Stromal cell of bone marrow (primary cell): ENCODE measurements around the gene ADSS1.

ENCODE experiments used
- DNase-seq: peaks from one replicate; pipeline ENCODE4 v3.0.0-alpha.2; 2012; ENCODE audit warnings: low read depth

Gene ADSS1

GRCh38 chr14:104723651-104724406 is at the start of gene ADSS1:
Gene ADSS1, plus strand, starts transcription at chr14:104724229. Its CDS starts 42 bp downstream, at chr14:104724271.
- no peak for DNase-seq

- DNase-seq: no peak
Observed at GRCh38 chr14:104675447-104675846, 48.6 kb upstream of the ADSS1 start.

DNA sequence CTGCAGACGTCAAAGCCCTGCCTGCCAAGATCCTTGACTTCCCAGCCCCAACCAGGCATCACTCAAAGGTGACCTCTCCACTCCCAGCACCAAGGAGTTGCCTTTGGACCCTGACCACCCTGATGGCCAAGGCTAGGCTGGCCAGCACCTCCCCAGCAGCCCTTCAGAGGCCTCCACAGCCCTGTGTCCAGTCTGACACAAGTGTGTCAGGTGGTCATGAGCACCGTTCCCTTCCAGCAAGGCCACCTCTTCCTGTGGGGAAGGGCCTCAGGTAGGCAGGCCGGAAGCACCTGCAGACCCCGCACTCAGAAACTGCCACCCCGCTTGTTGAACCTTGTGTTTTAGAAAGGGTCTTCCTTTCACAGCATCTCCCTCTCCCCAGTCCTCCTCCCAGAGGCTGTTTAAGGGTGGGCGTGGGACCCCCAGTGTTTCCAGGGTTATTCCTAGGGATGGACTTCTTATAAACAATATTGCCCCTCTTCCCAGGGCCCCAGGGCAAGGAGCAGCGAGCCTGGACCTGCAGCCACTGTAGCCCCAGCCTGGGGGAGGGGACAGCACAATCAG is 47.8 kb upstream of the ADSS1 start:
- no peak for DNase-seq

GRCh38 chr14:104676694-104677511 is 47.1 kb upstream of the ADSS1 start:
- DNase-seq: no peak

- peak; percentile 56 for DNase-seq
Observed at GRCh38 chr14:104677512-104678332, 46.3 kb upstream of the ADSS1 start.

- DNase-seq: no peak
Observed at GRCh38 chr14:104678346-104678745, 45.7 kb upstream of the ADSS1 start.

GRCh38 chr14:104678901-104679705 is 44.9 kb upstream of the ADSS1 start:
- DNase-seq: no peak

DNA sequence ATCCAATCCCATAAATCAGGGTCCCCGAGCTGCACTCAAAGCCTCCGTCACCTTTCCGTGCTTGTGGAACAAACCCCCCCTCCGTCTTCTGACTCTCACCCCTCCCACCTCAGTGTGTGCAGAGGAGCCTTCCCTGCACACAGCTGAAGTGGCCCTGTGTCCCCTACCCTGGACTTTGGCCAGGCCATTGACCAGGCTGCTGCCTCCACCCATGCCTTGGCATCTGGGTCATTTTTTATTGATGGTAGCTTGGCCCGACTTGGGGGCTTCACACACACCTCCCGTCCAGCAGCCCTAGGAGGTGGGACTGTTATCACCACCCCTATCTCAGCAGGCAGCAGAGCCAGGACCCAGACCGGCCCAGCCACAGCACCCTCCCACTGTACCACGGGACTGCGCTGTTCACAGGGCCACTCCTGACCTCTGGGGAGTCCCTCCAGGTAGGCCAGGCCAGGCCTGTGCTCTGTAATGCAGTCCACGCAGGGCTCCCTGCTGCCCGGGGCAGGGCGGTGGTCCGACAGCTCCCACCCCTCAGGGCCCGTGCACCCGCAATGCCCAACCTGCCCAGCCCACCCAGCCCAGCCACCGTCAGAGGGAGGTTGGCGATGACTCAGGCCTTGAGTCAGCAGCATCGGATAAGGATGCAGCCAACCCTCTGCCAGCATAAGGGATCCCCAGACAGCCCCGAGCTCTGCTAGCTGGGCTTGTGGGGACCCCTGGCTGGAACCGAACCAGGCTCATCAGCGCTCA is 43.8 kb upstream of the ADSS1 start:
- peak; percentile 76 for DNase-seq

DNA sequence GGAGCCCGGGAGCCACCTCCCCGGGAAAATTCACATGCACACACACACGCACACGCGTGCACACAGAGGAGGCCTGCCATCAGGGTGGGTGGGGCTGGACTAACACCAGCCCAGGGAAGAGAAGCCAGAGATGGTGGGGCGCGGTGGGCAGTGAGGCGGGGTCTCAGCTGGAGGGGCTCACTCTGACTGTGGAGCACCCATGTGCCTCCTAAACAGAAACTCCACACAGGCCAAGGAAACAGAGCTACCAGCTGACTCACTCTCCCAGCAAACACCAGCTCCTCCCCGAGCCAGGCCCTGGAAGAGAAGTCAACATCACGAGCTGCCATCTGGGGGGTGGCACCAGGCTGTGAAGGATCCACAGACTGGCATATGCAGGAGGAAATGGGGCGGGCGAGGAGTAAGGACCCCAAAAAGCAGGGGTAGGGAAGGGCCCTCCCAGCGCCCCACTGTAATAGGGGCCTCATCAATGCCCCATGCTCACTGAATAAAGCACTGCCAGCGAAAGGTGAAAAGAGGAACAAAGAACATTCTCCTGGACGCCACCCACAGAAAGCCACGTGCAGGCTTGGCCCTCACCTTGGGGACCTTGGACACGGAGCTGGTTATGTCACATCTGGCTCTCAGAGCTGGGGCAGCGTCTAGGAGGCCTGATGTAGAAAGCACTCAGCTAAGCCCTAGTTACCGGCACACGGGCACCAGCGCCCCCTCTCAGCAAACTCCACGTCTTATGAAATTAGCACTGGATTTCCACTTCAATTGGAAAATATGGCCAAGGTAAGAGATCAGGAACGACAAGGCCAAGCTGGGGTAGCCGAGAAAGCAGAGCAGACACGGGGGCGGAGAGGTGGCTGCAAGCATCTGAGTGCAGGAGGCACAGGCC is 43.0 kb upstream of the ADSS1 start:
- DNase-seq: peak; percentile 84

DNA sequence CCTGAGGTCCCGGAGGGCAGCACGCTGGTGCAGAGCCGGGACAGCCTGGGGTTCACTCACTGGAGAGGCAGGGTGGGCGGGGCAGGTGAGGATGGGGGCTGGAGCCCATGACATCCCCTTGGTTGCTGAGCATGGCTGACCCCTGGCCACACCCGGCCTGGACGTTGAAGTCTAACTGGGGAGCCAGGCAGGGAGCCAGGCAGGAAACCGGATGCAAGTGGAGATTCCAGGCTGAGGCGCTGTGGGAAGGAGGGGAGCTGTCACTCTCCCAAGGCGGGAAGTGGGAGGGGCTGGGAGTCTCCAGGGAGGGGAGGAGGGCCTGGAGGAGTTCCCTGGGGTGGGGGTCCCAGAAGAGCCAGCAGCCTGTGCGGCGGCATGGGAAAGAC is 42.3 kb upstream of the ADSS1 start:
- peak; percentile 72 for DNase-seq

- no peak for DNase-seq
Observed at GRCh38 chr14:104682107-104682593, 41.9 kb upstream of the ADSS1 start.

DNA sequence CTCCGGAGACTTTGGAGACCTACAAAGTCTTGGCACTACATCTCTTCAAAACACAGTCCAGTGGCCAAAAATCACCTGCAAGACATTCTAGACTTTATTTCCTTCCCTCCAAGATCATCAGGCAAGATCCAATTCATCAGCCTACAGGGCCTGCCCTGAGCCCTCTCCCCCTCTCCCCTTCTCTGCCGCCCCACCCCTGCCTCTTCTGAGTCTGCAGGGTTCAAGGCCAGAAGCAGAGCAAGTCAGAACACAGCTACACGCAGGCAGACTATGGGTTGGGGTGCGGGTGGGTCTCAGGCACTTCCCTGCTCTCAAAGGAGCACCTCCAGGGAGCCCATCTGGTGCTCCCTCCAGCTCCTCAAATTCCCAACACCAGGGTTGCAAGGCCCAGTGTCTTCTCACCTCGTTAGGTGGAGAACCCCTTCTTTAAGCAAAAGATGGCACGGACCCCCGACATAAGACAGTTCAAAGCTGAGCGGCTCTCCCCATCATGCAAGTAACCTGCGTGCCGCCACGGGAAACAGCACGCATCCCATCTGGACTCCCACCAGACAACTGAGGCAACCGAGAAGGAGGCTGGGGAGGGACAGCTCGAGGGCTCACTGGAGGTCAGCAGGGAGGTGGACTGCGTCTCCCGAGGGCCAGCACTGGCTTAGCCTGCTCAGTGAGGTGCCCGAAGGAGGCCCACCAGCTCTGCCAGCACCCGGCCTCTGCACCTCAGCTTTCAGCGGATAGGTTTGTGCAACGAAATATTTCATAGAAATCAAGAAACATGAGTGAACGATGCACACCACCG is 40.2 kb upstream of the ADSS1 start:
- DNase-seq: no peak

GRCh38 chr14:104684449-104684821 is 39.6 kb upstream of the ADSS1 start:
- no peak for DNase-seq

DNA sequence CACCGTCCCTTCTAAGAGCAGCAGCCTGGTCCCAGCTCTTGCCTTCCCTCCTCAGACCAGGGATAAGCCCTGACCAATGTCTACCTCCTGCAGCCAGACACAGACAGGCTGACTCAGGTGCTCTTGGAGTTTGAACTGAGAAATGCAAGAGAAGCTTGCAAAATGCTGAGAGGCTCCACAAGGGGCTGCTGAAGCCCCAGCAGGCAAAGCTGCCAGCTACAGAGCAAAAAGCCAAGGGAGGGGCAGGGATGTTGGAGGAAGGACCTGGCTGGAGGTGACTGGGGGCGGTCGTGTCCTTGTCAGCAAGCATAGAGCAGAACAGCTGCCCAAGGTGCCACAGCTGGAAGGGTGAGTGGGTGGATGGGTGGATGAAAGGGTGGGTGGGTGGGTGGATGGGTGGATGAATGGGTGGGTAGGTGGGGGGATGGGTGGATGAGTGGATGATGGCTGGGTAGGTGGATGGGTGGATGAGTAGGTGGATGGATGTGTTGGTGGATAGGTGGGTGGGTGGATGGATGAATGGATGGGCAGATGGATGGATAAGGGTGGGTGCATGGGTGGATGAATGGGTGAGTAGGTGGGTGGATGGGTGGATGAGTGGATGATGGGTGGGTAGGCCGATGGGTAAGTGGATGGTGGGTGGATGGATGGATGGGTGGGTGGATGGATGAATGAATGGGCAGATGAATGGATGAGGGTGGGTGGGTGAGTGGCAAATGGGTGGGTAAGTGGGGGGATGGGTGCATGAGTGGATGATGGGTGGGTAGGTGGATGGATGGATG is 38.6 kb upstream of the ADSS1 start:
- no peak for DNase-seq

GRCh38 chr14:104685998-104686610 is 37.9 kb upstream of the ADSS1 start:
- no peak for DNase-seq

- DNase-seq: no peak
Observed at GRCh38 chr14:104686624-104687517, 37.2 kb upstream of the ADSS1 start.
